HG03432 (cell line): ENCODE results near the gene ZNF75A.

Experiments
- ATAC-seq: cut with Tn5 transposase; IDR thresholded peaks from one replicate; pipeline ENCODE4 v1.9.1; 2021; ENCODE audit warnings: mild to moderate bottlenecking, moderate library complexity; ENCODE audit not compliant: unreplicated experiment

Gene ZNF75A

DNA sequence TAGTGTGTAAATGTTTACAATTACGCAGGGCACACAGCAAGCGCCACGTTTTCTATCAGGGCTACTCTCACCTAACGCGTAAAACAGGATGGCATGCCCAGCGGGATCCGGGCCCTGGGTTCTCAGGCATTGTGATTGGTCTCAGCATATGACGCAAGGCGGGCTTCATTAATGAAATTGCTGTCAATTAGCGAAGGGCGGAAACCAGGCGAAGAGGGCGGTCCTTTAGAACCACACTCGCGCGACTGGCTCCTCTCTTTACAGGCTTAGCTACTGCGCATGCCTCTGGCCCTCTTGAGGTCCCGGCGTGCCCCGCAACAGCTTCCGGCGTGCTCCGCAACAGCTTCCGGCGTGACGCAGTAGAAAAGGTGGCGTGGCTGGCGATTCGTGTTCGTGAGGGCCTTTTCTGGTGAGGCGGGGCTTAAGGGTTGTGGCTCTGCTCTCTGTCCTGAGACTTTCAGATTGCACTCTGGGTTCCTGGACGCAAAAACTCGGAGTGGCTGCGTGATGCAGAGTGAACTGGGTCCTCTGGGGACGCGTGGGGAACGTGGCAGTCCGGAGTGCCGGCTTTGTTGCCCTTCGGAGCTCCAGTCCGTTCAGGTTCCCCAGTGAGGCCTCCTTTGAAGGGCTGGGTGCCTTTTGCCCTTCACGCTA, 59.6 kb downstream of the ZNF75A start:
- ATAC-seq: peak; percentile 69
